Keratinocyte (primary cell): ENCODE measurements around the gene ADCK1. TPM values are rescaled to one million over a fixed set of nuclear protein-coding genes. Genes with fewer than 3 reads are reported as not detected.

ENCODE experiments used
- DNase-seq: peaks from one replicate; pipeline ENCODE4 v3.0.0-alpha.2; 2011; ENCODE audit warnings: low read depth, missing footprints, low spot score
- FAIRE-seq: peaks from 2 replicates; lab custom pipeline; 2011; peaks lifted over from hg19 to GRCh38; lab: Jason Lieb, UNC
- H2AFZ ChIP-seq: 2 replicates; pipeline ENCODE4 v1.6.0; 2012; ENCODE audit warnings: low read length, control low read depth, inconsistent platforms; ENCODE audit not compliant: control insufficient read depth
- H3K27ac ChIP-seq: 2 replicates; pipeline ENCODE4 v1.5.1; 2011; ENCODE audit warnings: low read length; ENCODE audit not compliant: control insufficient read depth, insufficient read depth
- H3K27me3 ChIP-seq: 3 replicates; pipeline ENCODE4 v1.6.0; 2011; ENCODE audit warnings: low read length; ENCODE audit not compliant: control insufficient read depth, insufficient read depth; ENCODE audit errors: extremely low read depth
- H3K36me3 ChIP-seq, 2 experiments: 2 replicates in 1 of 2; 3 replicates in 1 of 2; pipeline ENCODE4 v1.5.1; 2011; ENCODE audit warnings: low read length in 2 of 2, mild to moderate bottlenecking in 1 of 2; ENCODE audit not compliant: control insufficient read depth in 2 of 2, insufficient read depth in 2 of 2; ENCODE audit errors: extremely low read depth in 1 of 2
- H3K4me1 ChIP-seq: 3 replicates; pipeline ENCODE4 v1.5.1; 2011; ENCODE audit warnings: low read length; ENCODE audit not compliant: control insufficient read depth, insufficient read depth; ENCODE audit errors: extremely low read depth
- H3K4me2 ChIP-seq: 3 replicates; pipeline ENCODE4 v1.6.0; 2011; ENCODE audit warnings: low read depth, low read length; ENCODE audit not compliant: control insufficient read depth, insufficient read depth; ENCODE audit errors: extremely low read depth
- H3K4me3 ChIP-seq, 3 experiments: fragments of 200-600 bp in 1 of 3; sonication (generic) in 1 of 3; 2 replicates in 2 of 3; 3 replicates in 1 of 3; pipeline ENCODE4 v1.5.1; 2011 to 2016; ENCODE audit warnings: low read length in 3 of 3, mild to moderate bottlenecking in 3 of 3, control low read depth in 2 of 3, inconsistent platforms in 1 of 3, low read depth in 1 of 3, mixed read lengths in 1 of 3, mixed run types in 1 of 3, moderate library complexity in 1 of 3; ENCODE audit not compliant: control insufficient read depth in 2 of 3, insufficient read depth in 2 of 3; ENCODE audit errors: extremely low read depth in 1 of 3
- H3K79me2 ChIP-seq: 2 replicates; pipeline ENCODE4 v1.6.0; 2012; ENCODE audit warnings: low read length; ENCODE audit not compliant: control insufficient read depth, insufficient read depth
- H3K9ac ChIP-seq: 3 replicates; pipeline ENCODE4 v1.6.0; 2011; ENCODE audit warnings: low read length; ENCODE audit not compliant: control insufficient read depth, insufficient read depth; ENCODE audit errors: extremely low read depth
- H3K9me1 ChIP-seq: 3 replicates; pipeline ENCODE4 v1.6.0; 2011; ENCODE audit warnings: low read length; ENCODE audit not compliant: control insufficient read depth, insufficient read depth; ENCODE audit errors: extremely low read depth
- H3K9me3 ChIP-seq: 2 replicates; pipeline ENCODE4 v1.5.1; 2012; ENCODE audit warnings: low read depth, low read length; ENCODE audit not compliant: control insufficient read depth
- H4K20me1 ChIP-seq: 3 replicates; pipeline ENCODE4 v1.6.0; 2011; ENCODE audit warnings: low read length; ENCODE audit not compliant: control insufficient read depth, insufficient read depth; ENCODE audit errors: extremely low read depth
- CTCF ChIP-seq, 3 experiments: IDR thresholded peaks in 1 of 3; conservative IDR thresholded peaks in 1 of 3; optimal IDR thresholded peaks in 1 of 3; 2 replicates in 2 of 3; 3 replicates in 1 of 3; pipeline versions ENCODE3 to v1.5.1; 2011; ENCODE audit warnings: low read length in 3 of 3, mild to moderate bottlenecking in 3 of 3, moderate library complexity in 2 of 3, control low read depth in 1 of 3, inconsistent platforms in 1 of 3; ENCODE audit not compliant: insufficient read depth in 2 of 3; ENCODE audit errors: extremely low read depth in 1 of 3
- EZH2 ChIP-seq: IDR thresholded peaks from one replicate; pipeline ENCODE4 v1.6.1; 2012; ENCODE audit warnings: inconsistent platforms, mild to moderate bottlenecking, low read length, moderate library complexity
- dilution Hi-C: fragments of 300-500 bp; cut with MboI; formaldehyde crosslinking; loops from one replicate; pipeline ENCODE4 v1.7.0; 2020; ENCODE audit warnings: low sequenced_read_pairs; ENCODE audit not compliant: extremely low pct_ligation_motif_present
- polyA plus RNA-seq, 5 experiments: library from polyadenylated mRNA; depleted of rRNA in 3 of 5; stranded (reverse) in 3 of 5; stranded (forward) in 1 of 5; unstranded in 1 of 5; fragments of >200 nt; gene quantifications; 1 replicate in 1 of 5; 2 replicates in 3 of 5; 3 replicates in 1 of 5; pipeline versions ENCODE4 v1.2.1 to v1.2.3, GENCODE V29; 2011 to 2012; ENCODE audit warnings: missing spikeins in 2 of 5, low read depth in 1 of 5, low replicate concordance in 1 of 5

ADCK1 gene
- polyA plus RNA-seq, 1 donor (not counting 4 experiments of a cell fraction or from before 2014, with no cell fraction given): 4.9 TPM

GRCh38 chr14:77889971-77890442 is 90.1 kb downstream of the ADCK1 start:
- Histone ChIP-seq H3K4me1 (peaks cover 9% of the 10 kb centered on the region), H3K36me3 (peaks cover 0 to 2% of the 10 kb centered on the region in 2 experiments), H3K79me2 (no peaks in the 10 kb centered on the region), H3K27me3 (no peaks in the 10 kb centered on the region), H4K20me1 (no peaks in the 10 kb centered on the region), H3K4me2 (no peak overlapping the region), H3K9me1 (no peaks in the 10 kb centered on the region), H3K9ac (no peak overlapping the region), H3K4me3 (no peak overlapping the region), H2AFZ (no peak overlapping the region), H3K27ac (peak overlapping the region; percentile 5), H3K9me3 (peaks cover 4% of the 10 kb centered on the region)
- no peak for TF ChIP-seq CTCF (optimal IDR thresholded peaks at IDR 0.05 in 1 of 3, IDR thresholded peaks at IDR 0.05 in 1 of 3, conservative IDR thresholded peaks at IDR 0.05 in 1 of 3; ENCODE audit: extremely low read depth in 1 of 3, insufficient read depth in 2 of 3, low read length in 3 of 3)
- no peak for TF ChIP-seq EZH2
- dilution Hi-C loops: no loop called here
- peak; percentile 13 for DNase-seq
- FAIRE-seq: peak; percentile 51

- H2AFZ ChIP-seq: no peak overlapping the region
- peaks cover 9% of the 10 kb centered on the region for H3K4me1 ChIP-seq
- FAIRE-seq: no peak
- no peak for DNase-seq
- no peaks in the 10 kb centered on the region for H4K20me1 ChIP-seq
- no peak overlapping the region for H3K9ac ChIP-seq
- dilution Hi-C loops: no loop called here
- no peaks in the 10 kb centered on the region for H3K9me1 ChIP-seq
- no peak overlapping the region for H3K27ac ChIP-seq
- peaks cover 2% of the 10 kb centered on the region in 2 experiments for H3K36me3 ChIP-seq
- H3K79me2 ChIP-seq: no peaks in the 10 kb centered on the region
- no peak overlapping the region for H3K4me2 ChIP-seq
- no peaks in the 10 kb centered on the region for H3K27me3 ChIP-seq
- no peak overlapping the region for H3K4me3 ChIP-seq
- H3K9me3 ChIP-seq: peaks cover 4% of the 10 kb centered on the region
- TF ChIP-seq CTCF (optimal IDR thresholded peaks at IDR 0.05 in 1 of 3, IDR thresholded peaks at IDR 0.05 in 1 of 3, conservative IDR thresholded peaks at IDR 0.05 in 1 of 3; ENCODE audit: extremely low read depth in 1 of 3, insufficient read depth in 2 of 3, low read length in 3 of 3) (no peak), EZH2 (no peak)
Observed at GRCh38 chr14:77890873-77891272, 91.0 kb downstream of the ADCK1 start.
